Measurements from ENCODE around the gene PLEKHA3. TPM values are rescaled to one million over a fixed set of nuclear protein-coding genes. Genes with fewer than 3 reads are reported as not detected.

PLEKHA3 gene
- total RNA-seq, 4 donors from 2014 or later, result 9.4 to 13.2 (median 11.2) TPM

DNA sequence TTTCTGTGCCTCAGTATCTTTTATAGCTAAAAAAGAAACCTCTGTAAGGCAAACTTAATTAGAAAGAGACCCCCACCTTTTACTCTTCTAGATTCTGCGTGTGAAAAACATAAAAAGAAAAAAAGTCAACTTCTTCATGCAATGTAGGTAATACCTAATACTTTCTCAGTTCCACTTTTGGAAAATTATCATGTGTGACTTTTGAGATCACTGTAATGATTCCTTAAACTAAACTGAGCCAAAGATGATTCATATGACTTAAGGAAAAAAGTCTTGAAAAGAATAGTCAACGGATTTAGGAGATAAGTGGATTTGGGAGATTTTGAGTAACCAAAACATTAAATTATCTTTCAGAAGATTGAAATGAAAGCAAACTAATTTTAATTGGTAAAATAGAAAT, 48.9 kb downstream of the PLEKHA3 start:
- TF ChIP-seq CTCF (IDR thresholded peaks at IDR 0.05), result no peak
- ATAC-seq (ENCODE audit: low FRiP score), result no peak
- no peak for DNase-seq (ENCODE audit: low spot score)

GRCh38 chr2:178530131-178530530, 49.9 kb downstream of the PLEKHA3 start:
- TF ChIP-seq CTCF (IDR thresholded peaks at IDR 0.05), result no peak
- DNase-seq (ENCODE audit: low spot score) (no peak), ATAC-seq (ENCODE audit: low FRiP score) (no peak)

GRCh38 chr2:178530625-178531142, 50.4 kb downstream of the PLEKHA3 start:
- ATAC-seq (ENCODE audit: low FRiP score), result no peak
- TF ChIP-seq CTCF (IDR thresholded peaks at IDR 0.05), result no peak
- no peak for DNase-seq (ENCODE audit: low spot score)

GRCh38 chr2:178531168-178531567, 50.9 kb downstream of the PLEKHA3 start:
- no peak for ATAC-seq (ENCODE audit: low FRiP score)
- DNase-seq (ENCODE audit: low spot score), result no peak
- no peak for TF ChIP-seq CTCF (IDR thresholded peaks at IDR 0.05)

- DNase-seq (ENCODE audit: low spot score) (no peak), ATAC-seq (ENCODE audit: low FRiP score) (no peak)
- no peak for TF ChIP-seq CTCF (IDR thresholded peaks at IDR 0.05)
Measured at GRCh38 chr2:178536037-178536436, 55.8 kb downstream of the PLEKHA3 start.

GRCh38 chr2:178542161-178542560, 61.9 kb downstream of the PLEKHA3 start:
- no peak for TF ChIP-seq CTCF (IDR thresholded peaks at IDR 0.05)
- no peak for ATAC-seq (ENCODE audit: low FRiP score)

DNA sequence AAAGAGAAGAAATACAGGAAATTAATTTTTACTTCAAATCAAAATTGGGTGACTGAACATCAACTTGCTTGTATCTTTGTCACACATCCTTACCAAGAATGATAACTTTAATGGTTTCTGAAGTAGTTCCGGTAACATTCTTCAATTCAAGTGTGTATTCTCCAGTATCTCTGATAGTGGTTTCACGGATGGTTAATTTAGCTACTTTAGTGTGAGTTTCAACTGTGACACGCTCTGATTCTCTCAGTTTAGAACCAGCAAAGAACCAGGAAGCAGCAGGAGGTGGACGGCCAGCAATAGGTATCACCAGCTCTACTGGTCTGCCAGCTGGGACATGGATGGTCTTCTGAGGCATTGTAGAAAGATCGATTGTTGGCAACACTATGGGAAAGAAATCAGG, 62.3 kb downstream of the PLEKHA3 start:
- TF ChIP-seq CTCF (IDR thresholded peaks at IDR 0.05), result no peak
- ATAC-seq (ENCODE audit: low FRiP score), result no peak
- no peak for DNase-seq (ENCODE audit: low spot score)

More at GRCh38 chr2:178542161-178542560, 61.9 kb downstream of the PLEKHA3 start:
- no peak for DNase-seq (ENCODE audit: low spot score)
